GM12891 (cell line): ENCODE results near the gene G6PC3.

Experiments
- PAX5 ChIP-seq: IDR thresholded peaks from 2 replicates; pipeline ENCODE4 v1.6.1; 2011; ENCODE audit warnings: low read length, moderate library complexity, mild to moderate bottlenecking; ENCODE audit not compliant: insufficient read depth, severe bottlenecking
- POLR2A ChIP-seq: IDR thresholded peaks from 2 replicates; pipeline ENCODE4 v1.6.1; 2011; ENCODE audit warnings: low read depth, low read length, control low read depth
- POLR2AphosphoS5 ChIP-seq: IDR thresholded peaks from 2 replicates; pipeline ENCODE4 v1.6.1; 2011; ENCODE audit warnings: low read depth, low read length, control low read depth
- POU2F2 ChIP-seq: IDR thresholded peaks from 2 replicates; pipeline ENCODE4 v1.6.1; 2011; ENCODE audit warnings: low read depth, mild to moderate bottlenecking, control low read depth, low read length, moderate library complexity
- TAF1 ChIP-seq: IDR thresholded peaks from 2 replicates; pipeline ENCODE4 v1.6.1; 2011; ENCODE audit warnings: low read depth, low read length, control low read depth

GRCh38 chr17:44067545-44067940, 3.0 kb upstream of the G6PC3 start:
- no peak for TF ChIP-seq POLR2A
- no peak for TF ChIP-seq POLR2AphosphoS5
- no peak for TF ChIP-seq TAF1
- no peak for TF ChIP-seq PAX5
- TF ChIP-seq POU2F2 = no peak
